NAMALWA (cell line): ENCODE data around the gene SPG7.
"Not testable (repeated sequence)": the region's sequence is repeated elsewhere in the genome, so short reads cannot be mapped to it uniquely, and the experiment has no call there.

Source experiments
- DNase-seq: peaks from one replicate; pipeline ENCODE4 v3.0.0-alpha.2; 2015; ENCODE audit warnings: low spot score

Gene SPG7

DNA sequence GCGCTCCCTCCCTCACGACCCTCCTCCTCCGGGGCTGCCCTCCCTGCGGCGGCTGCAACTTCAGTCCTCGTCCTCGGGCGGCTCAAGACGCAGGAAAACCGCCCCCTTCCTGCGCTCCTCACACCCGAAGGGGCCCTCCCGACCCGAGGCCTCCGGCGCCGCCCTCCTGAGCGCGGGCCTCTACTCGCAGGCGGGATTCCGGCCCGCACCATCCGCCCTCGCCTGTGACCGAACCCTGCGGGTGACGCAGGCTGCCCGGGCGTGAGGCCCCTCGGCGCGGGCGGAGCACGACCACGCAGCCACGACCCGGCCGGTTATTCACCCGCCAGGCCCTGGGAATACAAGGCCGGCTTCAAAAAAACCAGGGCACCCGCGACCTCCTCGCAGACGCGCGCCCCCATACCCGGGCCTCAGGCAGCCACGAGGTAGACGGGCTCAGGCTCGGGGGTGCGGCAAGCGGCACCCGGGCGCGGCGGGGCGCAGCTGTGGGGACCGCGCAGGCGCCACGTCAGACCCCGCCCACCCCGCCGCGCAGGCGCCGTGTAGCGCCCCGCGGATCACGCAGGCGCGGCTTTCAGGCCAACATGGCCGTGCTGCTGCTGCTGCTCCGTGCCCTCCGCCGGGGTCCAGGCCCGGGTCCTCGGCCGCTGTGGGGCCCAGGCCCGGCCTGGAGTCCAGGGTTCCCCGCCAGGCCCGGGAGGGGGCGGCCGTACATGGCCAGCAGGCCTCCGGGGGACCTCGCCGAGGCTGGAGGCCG, at the start of gene SPG7:
Gene SPG7 (plus strand): TSS at position 570 of the 757 bp plus-strand sequence. CDS start 15 bp downstream, at position 585.
- peak; percentile 92 for DNase-seq

DNA sequence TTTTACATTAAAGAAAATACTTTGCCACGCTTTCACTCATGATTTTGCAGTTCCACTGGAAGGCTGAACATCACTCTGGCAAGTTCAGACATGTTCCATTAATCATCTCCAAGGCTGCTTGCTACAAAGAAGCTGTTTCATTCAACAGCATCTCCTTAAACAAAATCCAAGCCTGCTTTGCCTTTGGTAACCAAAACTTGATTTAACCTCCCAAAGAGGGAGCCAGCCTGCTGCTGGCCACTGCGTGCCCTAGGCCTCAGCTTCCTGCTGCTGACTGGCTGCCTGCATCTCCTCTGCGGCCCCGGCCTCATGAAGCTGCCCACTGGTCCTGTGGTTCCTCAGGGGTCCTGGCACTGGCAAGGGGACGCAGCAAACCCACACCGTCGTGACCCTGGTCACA, 49.7 kb upstream of the SPG7 start:
- no peak for DNase-seq

GRCh38 chr16:89458967-89459366, 49.2 kb upstream of the SPG7 start:
- DNase-seq = no peak

DNA sequence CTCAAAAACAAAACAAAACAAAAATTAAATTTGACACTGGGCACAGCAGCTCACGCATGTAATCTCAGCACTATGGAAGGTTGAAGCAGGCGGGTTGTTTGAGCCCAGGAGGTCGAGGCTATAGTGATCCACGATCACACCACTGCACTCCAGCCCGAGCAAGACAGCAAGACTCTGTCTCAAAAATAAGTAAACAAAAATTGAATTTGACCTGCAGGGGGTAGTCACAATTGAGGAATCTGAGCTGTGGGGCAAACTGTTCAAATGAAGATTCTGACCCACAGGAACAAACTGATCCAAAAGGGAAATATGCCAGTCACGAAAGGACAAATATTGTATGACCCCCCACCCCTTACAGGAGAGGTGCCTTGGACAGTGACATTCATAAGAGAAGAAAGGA, 47.6 kb upstream of the SPG7 start:
- DNase-seq = no peak

GRCh38 chr16:89461890-89462289, 46.3 kb upstream of the SPG7 start:
- not testable (repeated sequence) for DNase-seq

DNA sequence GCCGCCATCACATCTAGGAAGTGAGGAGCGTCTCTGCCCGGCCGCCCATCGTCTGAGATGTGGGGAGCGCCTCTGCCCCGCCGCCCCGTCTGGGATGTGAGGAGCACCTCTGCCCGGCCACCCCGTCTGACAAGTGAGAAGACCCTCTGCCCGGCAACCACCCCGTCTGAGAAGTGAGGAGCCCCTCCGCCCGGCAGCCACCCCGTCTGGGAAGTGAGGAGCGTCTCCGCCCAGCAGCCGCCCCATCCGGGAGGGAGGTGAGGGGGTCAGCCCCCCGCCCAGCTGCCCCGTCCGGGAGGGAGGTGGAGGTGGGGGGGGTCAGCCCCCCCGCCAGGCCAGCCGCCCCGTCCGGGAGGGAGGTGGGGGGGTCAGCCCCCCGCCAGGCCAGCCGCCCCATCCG, 45.6 kb upstream of the SPG7 start:
- not testable (repeated sequence) for DNase-seq

GRCh38 chr16:89463312-89463711, 44.9 kb upstream of the SPG7 start:
- not testable (repeated sequence) for DNase-seq

DNA sequence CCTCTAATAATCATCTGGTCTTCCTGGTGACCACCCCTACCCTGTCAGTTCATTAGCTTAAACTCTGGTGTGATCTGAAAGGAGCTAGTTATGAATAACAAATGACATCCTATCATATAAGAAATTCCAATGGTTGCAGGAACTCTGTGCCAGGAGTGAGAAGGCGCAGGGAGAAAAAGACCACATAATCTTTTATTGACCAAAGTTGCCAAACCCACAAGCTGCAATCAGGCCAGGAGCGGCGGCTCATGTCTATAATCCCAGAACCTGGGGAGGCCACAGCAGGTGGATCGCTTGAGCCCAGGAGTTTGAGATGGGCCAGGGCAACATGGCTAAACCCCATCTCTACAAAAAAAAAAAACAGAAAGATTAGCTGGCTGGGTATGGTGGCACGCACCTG, 41.3 kb upstream of the SPG7 start:
- DNase-seq = no peak

GRCh38 chr16:89467382-89467781, 40.8 kb upstream of the SPG7 start:
- no peak for DNase-seq

DNA sequence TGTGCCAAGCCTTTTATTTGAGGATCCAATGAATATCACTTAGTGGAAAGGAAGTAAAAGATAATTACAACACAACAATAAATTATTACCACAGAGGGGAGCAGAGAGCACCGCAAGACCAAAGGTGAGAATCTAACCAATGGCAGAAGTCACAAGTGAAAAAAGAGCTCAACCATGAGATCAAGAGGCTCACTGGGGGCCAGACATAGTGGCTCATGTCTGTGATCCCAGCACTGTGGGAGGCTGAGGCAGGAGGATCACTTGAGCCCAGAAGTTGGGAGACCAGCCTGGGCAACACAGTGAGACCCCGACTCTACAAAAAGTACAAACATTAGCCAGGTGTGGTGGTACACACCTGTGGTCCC, 35.5 kb upstream of the SPG7 start:
- no peak for DNase-seq

GRCh38 chr16:89473136-89473712, 35.0 kb upstream of the SPG7 start:
- DNase-seq = no peak

DNA sequence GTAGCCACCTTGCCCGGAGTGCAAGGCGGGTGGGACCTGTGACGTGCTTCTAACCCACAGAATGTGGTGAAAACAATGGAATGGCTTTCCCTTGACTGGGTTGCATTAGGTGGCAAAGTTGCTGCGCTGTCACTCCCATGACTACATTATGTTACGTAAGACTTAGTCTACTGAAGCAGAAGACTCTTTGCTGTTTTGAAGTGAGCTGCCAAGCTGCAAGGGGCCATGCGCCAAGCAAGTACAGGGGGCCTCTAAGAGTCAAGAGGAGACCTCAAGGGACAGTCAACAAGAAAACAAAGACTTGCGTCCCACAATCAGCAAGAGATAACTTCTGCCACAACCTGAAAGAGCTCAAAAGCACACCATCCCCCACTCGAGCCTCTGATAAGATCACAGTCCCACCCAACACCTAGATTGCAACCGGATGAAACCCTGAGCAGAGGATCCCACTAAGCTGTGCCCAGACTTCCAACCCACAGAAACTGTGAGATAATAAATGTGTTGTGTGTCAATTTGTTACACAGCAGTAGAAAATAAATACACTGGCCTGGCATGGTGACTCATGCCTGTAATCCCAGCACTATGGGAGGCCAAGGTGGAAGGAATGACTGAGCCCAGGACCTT, 34.3 kb upstream of the SPG7 start:
- no peak for DNase-seq

GRCh38 chr16:89475144-89475543, 33.1 kb upstream of the SPG7 start:
- DNase-seq = no peak

DNA sequence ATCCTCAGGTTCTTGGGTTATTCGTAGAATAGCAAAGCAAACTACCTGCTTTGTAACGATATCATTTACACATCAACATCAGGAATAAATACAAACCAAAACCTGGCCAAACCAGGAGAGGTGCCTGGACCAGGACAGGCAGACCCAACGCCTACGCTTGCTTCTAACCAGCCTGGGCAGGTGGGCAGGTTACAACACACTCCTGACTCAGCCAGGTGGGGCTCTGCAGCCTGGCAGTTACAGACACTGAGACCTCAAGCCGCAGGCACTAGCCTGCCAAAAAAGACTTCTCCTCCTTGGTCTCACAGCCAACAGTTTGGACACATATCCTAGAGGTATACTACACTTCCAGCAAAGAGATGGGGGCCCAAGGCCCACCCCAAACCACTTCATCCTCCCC, 31.8 kb upstream of the SPG7 start:
- DNase-seq = no peak

DNA sequence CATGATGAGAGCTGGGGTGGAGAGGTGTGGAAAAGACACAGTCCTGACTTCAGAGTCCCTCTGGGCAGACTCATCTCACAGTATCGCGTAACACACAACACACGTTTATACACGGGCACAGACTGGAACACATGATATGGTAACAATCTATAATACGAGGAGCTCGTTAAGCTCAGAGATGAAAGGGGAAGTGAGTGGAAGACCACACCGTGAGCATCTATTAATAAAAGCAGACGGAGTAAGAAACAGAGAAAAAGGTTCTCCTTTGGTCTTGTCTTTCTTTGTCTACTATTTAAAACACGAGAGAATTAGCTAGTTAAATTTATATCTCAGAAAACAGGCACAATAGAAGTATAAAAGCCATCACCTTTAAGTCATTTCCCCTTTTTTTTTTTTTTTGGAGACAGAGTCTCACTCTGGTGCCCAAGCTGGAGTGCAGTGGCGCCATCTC, 31.4 kb upstream of the SPG7 start:
- DNase-seq = peak; percentile 73

DNA sequence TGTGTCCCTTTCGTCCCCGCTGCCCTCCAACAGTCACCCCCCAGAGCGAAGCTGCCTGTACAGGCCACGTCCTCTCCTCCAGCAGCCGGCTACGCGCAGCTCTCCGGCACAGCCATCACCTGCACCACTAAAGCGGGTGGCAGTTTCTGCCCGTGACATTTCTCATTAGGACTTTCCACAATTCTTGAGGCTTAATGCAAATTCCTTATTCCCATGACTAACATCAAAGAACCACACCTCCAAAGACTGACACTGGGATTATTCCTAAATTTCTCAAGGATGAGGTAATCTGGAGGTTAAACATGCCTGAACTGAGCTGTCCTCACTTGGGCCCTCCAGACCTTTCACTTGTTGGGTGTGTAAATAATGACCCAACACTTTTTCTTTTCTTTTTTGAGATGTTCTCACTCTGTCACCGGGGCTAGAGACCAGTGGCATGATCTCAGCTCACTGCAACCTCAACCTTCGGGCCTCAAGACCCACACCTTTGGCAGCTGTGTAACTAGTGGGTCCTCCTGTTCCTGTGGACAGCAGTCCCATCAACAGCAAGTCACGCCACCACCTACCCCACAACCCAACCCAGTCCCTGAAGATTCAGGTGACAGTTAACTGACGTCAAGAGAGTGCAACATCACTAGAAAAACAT, 29.5 kb upstream of the SPG7 start:
- no peak for DNase-seq

DNA sequence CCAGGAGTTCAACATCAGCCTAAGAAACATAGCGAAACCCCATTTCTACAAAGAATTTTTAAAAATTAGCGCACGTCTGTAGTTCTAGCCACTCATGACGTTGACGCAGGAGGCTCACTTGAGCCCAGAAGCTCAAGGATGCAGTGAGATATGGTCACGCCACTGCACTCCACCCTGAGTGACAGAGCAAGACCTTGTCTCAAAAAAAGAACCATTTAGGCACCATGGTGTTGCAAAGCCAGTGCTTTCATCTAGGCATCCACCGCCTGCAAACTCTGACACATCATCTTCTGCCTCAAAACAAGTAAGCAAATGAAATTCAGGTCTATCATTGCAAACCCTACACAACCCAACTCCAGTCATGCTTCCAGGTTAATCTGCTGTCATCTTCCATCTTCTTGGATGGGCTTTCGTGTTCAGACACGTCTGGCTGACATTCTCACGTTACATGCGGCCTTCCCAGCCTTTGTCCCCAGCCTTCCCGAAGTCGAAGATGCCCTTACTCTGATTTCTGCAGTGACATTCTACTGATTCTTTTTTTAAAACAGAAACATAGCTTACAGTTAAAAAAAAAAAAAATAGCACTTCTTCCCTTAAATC, 26.7 kb upstream of the SPG7 start:
- no peak for DNase-seq

DNA sequence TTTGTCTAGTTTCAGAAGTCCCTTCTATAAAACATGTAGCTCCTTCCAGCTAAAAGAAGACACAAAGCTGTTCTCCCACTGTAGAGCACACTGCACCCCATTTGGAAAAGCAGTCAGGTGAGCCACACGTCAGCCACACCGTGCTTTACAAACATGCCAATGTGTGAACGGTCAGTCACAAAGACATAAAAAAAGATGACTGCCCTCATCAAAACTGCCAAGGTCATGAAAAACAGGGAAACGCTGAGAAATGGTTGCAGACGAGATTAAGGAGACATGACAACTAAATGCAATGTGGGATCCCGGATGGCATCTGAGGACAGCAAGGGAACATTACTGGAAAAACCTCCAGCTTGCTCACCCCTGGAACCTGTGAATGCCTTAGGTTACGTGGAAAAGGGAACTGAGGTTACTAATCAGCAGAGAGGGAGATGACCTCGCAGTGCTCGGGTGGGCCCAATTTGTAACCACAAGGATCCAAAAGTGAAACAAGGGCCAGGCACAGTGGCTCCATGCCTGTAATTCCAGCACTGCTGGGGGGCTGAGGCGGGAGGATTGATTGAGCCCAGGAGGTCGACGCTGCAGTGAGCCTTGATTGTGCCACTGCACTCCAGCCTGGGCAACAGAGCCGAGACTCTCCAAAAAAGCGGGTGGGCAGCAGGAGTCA, 25.9 kb upstream of the SPG7 start:
- no peak for DNase-seq

DNA sequence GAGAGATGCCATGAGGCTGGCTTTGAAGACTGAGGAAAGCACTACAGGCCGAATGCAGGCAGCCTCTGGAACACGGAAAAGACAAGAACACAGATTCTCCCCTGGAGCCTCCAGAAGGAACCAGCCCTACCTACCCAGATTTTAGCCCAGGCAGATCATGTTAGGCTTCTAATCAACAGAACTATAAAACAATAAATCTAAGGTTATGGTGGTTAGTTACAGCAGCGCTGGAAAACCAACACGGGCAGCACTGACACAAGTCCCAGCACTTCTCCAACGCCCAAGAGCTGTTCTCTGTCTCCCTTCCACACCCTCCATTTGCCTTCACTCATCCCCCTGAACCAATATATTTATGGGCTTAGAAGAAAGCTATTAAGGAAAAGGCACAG, 25.4 kb upstream of the SPG7 start:
- no peak for DNase-seq

- DNase-seq = no peak
These were observed 24.1 kb upstream of the SPG7 start for GRCh38 chr16:89484041-89484501.

GRCh38 chr16:89484923-89485679, 23.1 kb upstream of the SPG7 start:
- DNase-seq = peak; percentile 57
